T1000 (cell line): ENCODE measurements around the gene RIPOR2.
"Not testable (repeated sequence)": the region's sequence is repeated elsewhere in the genome, so short reads cannot be mapped to it uniquely, and the experiment has no call there.

Source experiments
- DNase-seq: peaks from one replicate; lab custom pipeline; 2025; ENCODE audit warnings: mixed read lengths; lab: John Stamatoyannopoulos, UW

RIPOR2 gene

DNA sequence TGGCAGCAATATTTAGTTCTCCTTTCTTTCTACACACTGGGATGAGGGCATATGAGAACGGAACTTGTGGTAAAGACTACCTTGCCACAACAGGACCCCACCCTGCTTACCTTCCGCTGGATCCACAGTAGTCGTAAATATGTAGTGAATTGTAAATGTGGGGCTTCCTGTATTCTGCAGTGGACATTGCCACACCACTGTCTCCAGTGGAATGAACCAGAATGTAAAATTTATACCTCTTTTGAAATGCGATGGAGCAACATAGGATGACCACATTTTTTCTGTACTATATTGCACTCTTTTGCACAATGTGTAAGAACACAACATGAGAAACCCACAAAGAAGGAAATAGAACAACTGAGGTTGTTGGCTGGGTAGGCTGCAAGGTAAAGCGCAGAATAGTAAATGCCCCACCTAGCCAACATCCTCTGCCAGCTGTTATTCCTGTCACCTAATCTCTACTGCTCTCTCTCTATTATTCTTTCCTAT is 16.1 kb upstream of the RIPOR2 start:
- no peak for DNase-seq

DNA sequence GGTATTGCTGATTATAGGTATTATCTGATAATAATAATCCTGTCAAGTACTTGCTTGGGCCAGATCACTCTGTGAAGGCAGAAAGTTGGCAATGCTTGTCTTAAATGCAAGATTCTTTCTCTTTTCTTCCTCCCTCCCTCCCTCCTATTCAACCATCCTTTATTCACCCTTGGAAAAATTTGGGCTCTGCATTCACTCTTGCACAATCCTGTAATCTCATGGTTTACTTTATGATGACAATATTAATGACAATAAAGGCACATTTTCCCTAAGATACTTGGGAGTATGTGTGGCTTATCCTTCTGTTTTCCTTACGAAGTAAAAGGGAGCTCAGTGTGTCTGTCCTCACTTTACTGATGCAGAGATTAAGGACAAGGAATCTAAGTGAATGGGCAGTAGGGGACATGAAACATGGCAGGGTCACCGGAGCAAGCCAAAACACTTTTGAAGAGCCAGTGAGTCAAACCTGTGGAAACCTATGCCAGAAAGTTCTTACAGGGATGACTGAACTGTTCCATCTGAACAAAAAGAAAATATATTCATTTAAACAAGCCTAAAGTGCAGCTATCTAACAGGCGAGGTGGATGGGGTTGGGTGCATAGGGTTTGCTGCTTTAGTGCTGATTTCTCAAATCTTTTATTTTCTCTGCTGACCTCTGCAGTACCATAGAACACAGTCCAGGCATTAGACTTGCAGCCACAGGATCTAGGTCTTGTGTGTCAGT is 14.6 kb upstream of the RIPOR2 start:
- DNase-seq: no peak

DNA sequence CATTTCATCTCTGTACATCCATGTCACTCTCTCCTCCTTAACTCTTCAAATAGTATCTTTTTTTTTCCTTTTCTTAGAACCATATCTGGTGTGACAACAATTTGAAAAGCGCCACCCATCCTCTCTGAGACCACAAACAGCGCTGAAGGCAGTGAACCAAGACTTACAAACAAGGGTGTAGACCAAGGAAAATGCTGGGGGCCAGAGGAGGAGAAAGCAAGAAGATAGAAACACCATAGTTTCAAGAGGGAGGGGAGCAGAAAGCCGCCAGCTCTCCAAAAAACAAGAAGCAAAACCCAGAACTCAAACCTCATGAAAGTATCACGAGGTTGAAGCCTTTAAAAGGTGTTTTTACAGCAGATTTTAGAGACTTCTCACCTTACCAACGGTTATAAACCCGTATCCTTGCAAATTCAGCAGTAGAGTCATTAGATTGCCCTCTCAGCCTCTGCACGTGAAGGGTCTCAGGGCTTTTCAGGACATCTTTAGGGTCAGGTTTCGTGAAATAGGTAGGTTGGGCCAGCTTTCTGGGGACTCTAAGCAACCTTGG is 13.3 kb upstream of the RIPOR2 start:
- DNase-seq: no peak

DNA sequence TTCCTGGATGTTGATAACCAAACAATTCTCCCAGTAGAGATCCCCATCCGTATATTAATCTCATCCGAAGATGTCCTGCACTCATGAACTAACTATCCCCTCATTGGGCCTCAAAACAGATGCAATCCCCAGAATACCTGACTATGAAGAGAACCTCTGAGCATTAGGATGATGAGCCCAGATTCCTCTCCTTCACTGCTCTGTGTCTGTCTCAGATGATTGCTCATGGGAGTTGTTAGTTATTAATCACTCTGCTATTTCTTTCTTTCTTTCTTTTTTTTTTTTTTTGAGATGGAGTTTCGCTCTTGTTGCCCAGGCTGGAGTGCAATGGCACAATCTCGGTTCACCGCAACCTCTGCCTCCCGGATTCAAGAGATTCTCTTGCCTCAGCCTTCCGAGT is 12.5 kb upstream of the RIPOR2 start:
- not testable (repeated sequence) for DNase-seq

DNA sequence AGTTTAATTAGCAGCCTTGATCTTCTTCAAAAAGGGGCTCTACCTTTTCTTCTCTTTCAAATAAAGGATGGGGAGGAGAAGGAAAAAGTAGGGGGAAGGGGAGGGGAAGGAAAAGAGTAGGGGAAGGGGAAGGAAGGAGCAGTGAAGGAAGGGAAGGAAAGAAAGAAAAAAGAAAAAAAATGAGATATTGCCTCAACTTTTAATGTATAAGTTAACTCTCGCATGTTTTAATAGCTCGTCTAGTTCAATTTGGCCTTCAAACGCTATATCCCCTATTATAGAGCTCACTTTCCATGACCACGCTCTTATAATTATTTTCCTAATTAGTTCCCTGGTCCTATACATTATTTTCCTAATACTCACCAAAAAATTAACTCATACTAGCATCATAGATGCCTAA is 11.9 kb upstream of the RIPOR2 start:
- DNase-seq: no peak

DNA sequence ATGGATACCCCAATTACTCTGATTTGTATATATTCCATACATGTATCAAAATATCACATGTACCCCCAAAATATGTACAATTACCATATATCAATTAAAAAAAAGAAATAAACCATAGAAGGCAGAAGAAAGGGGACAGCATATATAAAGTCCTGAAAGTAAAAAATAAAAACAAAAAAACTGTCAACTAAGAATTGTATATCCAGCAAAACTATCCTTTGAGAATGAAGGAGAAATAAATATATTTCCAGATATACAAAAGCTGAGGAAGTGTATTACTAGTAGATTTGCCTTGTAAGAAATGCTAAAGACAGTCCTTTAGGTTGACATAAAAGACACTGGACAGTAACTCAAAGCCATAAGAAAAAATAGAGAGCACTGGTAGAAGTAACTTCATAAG is 9.3 kb upstream of the RIPOR2 start:
- DNase-seq: no peak

DNA sequence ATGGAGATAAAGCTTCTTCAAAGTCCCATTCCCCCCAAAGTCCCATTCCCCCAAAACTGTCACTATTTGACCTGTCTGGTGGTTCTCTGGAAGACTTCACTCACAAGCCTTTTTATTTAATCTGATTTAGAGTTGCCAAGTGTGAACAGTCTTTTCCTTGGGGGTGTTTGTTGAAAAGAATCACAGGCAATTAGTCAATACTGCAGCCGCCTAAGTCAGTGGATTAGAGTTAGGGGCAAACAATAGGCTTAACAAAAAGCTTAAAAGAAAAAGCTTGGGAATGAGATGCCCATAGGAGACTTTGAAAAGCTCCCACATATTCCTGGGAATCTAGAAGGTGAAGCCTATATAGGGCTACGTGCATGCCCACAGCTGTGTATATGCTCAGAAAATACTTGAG is 8.0 kb upstream of the RIPOR2 start:
- DNase-seq: no peak

DNA sequence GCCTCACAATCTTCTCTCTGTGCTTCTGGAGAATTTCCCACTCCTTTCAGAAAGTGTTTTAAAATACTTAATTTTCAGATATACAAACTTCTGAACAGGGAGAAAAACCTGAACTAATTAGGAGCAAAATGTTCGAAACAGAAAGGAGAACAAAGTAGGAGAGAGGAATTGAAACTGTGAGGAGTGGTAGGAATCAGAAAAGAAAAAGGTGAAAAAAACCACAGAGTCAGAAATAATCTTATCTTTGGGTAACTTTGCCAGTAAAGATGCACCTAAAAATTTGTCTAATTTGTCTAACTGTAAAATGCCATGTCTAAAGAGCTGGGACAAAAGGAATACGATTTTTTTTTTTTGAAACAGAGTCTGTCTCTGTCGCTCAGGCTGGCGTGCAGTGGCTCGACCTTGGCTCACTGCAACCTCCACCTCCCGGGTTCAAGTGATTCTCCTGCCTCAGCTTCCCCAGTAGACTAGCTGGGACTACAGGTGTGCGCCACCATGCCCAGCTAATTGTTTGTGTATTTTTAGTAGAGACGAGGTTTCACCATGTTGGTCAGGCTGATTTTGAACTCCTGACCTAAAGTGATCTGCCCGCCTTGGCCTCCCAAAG is 4.7 kb upstream of the RIPOR2 start:
- no peak for DNase-seq

DNA sequence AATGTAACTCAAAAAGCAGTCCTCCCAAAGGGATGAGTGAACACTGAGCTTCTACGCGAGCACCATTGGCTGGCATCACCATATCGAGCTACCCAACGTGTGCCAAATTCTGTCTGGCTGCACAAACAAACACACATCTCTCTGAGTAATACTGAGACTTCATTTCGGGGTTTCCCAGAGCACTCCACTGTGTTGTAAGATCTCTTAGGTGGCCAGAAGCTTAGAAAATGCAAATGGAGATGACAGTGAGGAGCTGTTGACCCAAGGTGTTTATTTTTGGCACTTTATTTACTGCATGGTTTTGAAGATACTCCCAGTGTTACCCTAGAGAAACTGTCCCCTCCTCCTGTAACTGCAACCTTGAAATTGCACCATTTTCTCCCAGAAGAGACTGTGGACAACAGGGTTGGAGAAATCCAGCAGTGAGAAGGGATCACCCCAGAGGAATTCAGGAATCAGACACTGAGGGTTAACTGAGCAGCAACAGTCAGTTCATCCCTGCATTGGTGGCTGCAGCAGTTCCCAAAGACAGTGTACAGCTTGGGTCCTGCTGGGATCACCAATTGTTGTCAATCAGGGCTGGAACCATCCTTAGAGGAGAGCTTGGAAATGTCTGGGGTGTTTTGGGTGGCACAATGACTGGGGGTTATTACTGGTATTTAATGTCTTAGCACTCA is 1.0 kb upstream of the RIPOR2 start:
- no peak for DNase-seq

DNA sequence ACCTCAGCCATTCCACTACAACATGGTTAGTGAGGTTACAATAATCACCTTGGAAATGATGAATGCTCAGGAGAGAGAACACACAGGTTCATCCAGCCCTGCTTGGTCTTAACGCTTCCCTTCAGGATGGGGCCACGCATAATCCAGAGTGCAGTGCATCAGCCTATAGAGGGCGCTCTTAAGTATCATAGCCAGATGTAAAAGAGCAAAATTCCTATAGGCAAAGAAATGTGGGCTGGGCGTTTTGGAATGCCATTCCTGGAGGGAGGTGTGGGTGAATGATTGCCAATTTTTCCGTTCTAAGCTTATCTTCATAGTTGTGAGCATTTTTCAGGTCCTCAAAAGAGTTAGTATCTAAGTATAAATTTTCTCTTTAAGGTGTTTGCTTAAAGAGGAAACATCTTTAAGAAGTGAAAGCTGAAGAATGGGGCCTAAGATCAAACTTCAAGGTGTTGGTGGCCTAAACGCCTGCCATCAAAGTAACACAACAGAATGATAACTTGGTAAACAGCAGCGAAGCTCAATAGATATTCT is 1.8 kb downstream of the RIPOR2 start:
- DNase-seq: no peak

DNA sequence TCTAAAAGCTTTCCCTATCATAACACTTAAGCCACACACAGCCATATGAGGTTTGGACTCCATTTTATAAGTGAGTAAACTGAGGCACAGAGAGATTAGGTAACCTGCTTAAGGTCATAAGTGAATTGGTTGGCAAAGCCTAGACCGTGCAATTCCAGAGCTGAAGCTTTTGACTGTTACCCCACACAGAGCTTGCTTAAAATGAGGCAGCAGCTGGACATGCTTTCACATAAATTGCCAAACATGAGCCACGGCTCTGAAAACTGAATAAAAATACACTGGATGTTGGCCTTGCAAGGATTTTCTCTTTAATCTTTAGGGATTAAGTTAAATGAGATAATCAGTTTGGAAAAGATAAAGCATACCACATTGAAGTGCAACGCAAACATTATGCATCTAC is 2.5 kb downstream of the RIPOR2 start:
- DNase-seq: no peak

DNA sequence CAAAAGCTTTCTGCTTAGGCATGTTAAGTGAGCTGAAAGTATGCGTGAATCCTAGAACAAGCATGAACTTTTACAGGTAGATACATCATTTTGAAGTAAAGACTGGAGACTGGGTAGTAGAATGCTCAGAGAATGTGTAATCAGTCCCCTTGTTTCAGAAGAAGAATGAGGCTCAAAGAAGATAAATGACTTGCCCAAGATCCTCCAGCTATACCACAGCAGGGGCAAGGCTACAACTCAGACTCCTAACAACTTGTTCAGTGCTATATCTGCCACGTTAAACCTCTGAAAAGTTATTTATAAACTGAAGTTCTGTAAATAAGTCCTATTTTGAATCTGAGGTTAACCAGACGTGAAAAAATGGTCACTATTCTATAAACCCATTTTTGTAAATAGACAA is 2.9 kb downstream of the RIPOR2 start:
- DNase-seq: no peak

DNA sequence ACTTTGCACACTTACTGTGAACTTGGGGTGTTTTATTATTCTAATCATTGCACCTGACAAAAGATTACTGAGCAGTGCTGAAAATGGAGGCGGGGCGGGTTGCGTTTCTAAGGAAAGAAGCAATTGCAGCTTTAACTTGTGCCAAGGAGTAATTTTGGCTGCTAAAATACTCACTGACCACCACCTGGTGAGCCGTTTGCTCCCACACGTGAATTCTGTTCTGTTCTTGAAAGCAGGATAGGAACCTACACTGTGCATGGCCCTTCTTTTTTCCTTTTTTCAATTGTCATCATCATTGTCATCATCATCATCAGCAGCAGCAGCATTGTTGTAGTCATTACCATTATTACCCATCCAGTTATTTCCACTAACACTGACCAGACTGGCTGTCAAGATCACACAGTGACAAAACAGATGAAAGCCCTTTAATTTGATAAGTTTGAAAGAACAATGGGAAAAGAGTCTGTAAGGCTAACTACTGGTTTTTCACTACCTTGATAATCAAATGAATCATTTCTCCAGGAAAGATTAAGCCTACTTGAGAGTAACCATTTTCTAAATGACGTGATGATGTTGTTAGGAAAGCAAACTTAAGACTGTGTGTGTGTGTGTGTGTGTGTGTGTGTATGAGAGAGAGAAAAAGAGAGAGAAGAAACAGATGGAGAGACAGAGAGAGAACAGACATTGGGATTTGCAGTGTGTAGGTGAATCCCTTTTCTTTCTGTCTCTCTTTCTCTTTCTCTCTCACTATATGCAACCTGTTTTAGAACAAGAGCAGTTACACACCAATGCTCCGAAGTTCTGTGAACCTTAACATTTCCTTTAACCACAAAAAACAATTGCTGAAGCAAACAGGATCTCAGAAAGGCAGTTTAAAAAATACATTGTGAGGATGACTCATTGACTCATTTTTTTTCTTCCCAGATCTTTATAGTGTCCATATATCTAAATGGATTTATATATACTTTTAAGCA is 3.8 kb downstream of the RIPOR2 start:
- DNase-seq: no peak

DNA sequence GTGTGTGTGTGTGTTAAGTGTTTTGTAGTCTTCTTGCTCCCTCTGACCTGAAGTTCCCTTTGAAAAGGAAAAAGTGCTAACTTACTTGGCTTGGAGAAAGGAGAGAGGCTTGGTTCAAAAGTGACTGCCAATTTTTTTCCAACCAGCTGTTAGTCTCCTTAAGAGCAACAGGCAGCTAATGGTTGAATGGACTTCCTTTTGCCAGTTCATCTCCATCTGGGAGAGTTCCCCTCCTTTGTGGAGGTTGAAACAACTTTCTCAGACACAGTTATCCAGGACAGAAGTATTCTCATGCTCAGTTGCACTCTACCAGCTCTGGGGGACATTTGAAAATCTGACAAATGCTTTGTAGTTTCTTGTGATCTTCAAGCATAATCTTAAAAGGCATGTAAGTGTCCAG is 4.5 kb downstream of the RIPOR2 start:
- no peak for DNase-seq

DNA sequence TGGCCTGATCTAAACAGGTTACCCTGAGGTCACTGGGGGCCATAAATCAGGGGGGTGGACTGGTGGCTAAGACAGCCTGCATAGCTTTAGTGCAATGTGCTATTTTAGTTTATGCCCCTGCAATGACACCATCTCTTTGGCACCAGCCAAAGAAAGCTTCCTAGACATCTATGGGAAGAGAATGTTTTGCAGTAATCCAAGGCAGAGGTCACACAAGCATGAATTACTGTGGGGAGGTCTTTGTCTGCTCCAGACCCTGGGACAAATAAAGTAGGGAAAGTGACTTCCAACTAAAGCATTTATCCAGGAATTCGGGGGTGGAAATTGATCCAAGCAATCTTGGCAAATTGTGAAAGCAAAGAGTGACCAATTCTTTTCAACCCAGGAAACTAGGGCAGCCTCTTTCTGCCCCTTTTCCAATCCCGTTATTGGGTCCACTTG is 5.3 kb downstream of the RIPOR2 start:
- no peak for DNase-seq

DNA sequence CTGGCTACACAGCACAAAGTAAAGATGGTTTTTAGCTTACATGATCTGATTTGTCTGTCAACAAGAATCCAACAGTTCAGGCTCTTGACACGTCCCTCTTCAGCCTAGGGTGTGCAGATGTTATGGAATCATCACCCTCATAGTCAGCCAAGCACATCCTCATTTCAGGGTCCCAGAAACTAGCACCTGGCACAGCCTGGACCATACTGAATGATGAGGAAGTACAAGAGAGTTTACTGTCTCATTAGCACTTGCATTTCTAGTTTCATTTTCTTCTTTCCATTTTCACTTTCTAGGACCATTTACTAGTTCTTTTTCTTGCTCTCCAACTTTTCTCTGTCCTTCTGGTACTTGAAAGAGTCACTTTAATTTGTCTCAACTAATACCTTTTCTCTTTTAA is 6.5 kb downstream of the RIPOR2 start:
- DNase-seq: no peak

DNA sequence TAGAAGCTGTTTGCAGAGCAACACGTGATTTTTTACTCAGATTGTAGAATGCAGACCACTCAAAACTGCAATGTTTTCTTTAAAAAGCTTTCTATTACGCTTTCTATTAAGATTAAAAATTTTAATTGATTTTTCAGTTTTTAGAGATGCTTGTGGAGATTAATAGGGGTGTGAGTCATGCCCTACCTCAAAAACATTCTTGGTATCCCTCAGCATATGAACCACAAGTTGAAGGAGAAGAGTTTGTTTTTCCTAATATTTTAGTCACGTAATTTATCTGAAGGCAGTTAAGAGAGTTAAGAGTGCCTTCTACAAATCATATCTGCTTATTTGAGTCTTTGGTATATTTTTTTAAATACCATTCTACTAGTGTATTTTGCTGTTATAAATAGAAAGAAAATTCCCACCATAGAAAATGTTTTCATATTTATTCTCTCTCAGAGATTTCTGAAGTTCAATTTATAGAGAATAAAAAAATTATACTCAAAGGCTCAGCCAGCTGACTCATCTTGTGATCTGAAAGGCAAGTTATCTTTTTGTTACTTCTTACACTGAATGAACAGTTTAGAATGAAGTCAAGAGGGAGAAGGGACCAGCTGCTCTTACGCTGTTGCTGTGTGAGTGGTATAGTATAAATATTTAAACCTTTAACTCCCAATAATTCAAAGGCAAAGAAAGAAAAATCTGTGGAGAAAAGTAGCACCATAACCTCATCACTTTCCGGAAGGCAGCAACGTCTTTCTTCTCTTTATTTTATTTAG is 7.6 kb downstream of the RIPOR2 start:
- DNase-seq: no peak

DNA sequence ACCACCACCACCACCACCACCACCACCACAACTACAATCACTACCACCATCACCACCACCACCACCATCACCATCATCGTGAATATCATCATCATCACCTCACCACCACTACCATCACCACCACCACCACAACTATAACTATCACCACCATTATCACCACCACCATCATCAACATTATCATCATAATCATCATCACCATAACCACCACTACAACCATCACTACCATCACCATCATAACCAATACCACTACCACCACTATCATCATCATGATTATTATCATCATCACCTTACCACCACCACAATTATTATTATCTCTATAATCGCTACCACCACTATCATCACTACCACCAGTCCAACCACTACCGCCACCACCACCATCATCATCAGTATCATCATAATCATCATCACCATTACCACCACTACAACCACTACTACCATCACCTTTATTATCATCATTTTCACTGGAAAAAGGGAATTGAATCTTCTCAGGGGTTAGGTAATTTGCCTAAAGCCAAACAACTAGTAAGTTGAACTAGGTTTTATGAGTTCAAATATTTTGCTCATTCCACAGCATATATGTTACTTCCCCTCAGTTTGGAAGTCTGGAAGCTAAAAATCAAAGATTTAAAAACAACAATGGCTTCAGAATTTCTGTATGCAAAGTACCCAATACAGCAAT is 8.3 kb downstream of the RIPOR2 start:
- no peak for DNase-seq

DNA sequence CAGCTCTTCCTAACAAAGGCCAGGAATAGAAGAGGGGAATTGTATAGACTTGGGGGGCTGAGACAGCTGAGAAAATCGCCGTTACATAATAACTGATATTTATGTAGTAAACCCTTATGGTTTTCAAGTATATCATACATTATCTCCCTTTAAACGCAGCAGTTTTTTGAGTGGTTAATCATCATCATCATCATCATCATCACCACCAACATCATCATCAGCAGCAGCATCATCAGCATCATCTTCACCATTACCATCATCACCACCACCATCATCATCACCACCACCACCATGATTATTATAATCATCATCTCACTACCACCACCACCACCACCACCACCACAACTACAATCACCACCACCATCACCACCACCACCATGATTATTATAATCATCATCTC is 9.1 kb downstream of the RIPOR2 start:
- DNase-seq: not testable (repeated sequence)

DNA sequence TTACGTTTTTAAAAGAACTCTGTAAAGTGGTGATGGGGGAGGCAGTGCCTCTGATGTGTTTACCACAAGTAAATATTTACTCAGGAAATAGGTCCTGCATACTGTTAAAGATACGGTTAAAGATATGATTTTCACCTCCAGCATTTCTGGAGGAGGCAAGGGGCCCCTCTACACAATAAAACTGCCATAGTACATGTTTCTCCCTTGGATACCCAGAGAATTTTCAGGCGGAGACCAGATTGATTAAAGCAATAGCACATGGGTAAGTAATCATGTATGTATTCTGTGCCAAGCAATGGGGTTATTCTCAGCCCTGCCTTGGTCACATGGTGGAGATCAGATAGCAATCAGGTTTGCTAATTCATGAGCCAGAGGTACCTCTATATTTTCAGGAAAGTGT is 9.6 kb downstream of the RIPOR2 start:
- DNase-seq: no peak
